A375 (cell line): ENCODE data around the gene THAP9. TPM values are rescaled to one million over a fixed set of nuclear protein-coding genes. Genes with fewer than 3 reads are reported as not detected.

ENCODE experiments used
- small RNA-seq: library from RNA; depleted of rRNA; stranded (forward); fragments of <200 nt; gene quantifications from one replicate; pipeline ENCODE3, GENCODE V24; 2014
- total RNA-seq: library from RNA; depleted of rRNA; stranded (reverse); fragments of >200 nt; shearing (Covaris generic); gene quantifications from 2 replicates; pipeline ENCODE4 v1.2.3, GENCODE V29; 2014; rRNA removed

Gene THAP9, protein sequence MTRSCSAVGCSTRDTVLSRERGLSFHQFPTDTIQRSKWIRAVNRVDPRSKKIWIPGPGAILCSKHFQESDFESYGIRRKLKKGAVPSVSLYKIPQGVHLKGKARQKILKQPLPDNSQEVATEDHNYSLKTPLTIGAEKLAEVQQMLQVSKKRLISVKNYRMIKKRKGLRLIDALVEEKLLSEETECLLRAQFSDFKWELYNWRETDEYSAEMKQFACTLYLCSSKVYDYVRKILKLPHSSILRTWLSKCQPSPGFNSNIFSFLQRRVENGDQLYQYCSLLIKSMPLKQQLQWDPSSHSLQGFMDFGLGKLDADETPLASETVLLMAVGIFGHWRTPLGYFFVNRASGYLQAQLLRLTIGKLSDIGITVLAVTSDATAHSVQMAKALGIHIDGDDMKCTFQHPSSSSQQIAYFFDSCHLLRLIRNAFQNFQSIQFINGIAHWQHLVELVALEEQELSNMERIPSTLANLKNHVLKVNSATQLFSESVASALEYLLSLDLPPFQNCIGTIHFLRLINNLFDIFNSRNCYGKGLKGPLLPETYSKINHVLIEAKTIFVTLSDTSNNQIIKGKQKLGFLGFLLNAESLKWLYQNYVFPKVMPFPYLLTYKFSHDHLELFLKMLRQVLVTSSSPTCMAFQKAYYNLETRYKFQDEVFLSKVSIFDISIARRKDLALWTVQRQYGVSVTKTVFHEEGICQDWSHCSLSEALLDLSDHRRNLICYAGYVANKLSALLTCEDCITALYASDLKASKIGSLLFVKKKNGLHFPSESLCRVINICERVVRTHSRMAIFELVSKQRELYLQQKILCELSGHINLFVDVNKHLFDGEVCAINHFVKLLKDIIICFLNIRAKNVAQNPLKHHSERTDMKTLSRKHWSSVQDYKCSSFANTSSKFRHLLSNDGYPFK
- 2.7 and 6.0 TPM in 2 replicates for total RNA-seq

DNA sequence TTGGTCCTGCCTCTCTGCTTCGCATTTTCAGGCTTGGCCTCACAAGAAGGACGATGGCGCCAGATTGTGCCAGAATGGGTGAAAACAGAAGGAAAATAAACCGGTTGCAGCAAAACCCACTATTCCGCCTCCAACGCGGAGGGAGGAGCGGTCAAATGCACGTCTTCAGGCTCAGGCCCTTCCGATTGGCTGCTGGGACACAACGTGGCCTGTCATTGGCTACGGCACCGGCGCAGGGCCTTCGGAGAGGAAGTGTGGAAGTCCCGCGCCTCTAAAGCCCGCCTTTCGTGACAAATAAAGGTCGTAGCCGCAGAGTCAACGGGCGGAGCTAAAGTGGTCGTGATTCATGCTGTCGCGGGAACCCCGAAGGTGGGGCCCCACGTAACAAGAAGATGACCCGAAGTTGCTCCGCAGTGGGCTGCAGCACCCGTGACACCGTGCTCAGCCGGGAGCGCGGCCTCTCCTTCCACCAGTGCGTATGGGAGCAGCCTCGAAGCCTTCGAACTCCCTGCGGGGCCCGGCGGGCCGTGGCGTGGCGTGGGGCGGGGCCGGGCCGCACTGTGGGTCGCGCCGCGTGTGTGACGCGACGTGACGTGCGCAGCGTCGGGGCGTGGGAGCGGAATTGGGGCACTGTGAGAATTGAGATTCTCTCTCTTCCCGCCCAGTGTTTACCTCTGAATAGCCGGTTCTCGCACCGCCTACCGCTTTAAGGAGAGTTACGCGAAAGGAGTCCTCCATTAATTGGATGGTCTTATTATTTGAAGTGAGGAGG is at the start of gene THAP9:
Gene THAP9, plus strand, starts transcription at position 325 of the 772 bp plus-strand sequence. Its CDS starts 68 bp downstream, at position 393.

DNA sequence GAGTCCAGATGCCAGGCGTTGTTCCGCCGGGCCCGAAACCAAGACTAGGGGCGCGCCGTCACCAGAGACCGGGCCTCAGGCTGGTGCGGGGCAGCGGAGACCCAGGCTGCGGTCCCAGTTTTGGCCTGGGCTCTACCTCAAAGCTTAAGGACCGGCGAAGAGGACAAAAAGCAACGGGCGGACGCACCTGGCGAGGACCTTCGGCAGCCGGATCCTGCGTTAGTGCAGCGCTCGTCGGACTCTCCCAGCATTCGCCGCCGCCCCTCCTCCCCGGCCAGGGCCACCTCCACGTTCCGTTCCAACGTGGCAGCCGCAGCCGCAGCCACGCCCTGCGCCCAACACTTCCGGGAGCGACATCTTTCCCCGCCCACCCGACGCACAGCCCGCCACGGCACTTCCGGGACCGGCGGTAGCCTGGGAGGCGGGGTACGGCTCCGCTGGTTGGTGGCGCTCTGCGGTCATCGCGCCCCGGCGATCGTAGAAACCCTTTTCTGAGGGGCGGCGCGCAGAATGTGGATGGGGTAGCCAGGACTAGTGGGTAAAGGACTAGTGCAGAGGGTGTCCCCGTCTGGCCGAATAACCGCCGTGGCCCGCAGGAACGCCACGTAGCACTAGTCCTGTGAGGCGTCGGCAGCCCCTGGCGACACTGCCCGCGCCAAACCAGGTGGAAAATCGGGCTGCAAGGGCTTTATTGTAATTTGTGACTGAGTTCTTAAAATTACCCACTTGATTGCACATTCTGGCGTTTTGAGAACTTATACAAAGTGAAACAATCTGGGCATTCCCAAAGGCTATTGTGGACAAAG is 9.4 kb upstream of the THAP9 start, which contains the start of gene SEC31A:
Gene SEC31A, minus strand, starts transcription at position 253 of the 806 bp plus-strand sequence. CDS start 9,217 bp downstream, outside the sequence.

Small RNA genes lying within 50 kb of the gene (small RNA-seq; reads per million reads assigned to genes)
- not detected for gene RF00019

Other genes with a start within 250 kb of the THAP9 start
- 3.0 and 4.3 TPM in 2 replicates for gene SCD5, start 101.9 kb upstream of the THAP9 start, total RNA-seq
- 96.9 and 101 TPM in 2 replicates for gene SEC31A, start 9.6 kb upstream of the THAP9 start, total RNA-seq
- gene LIN54, start 110.1 kb downstream of the THAP9 start, total RNA-seq: 12.0 and 15.2 TPM in 2 replicates
- gene COPS4, start 134.4 kb downstream of the THAP9 start, total RNA-seq: 40.0 and 42.7 TPM in 2 replicates
- gene PLAC8, start 214.0 kb downstream of the THAP9 start, total RNA-seq: 6.5 and 7.5 TPM in 2 replicates